Ascending aorta (tissue), 2 donors: ENCODE results near the gene FPR3. TPM values are rescaled to one million over a fixed set of nuclear protein-coding genes. Genes with fewer than 3 reads are reported as not detected.
"Not testable (repeated sequence)": the region's sequence is repeated elsewhere in the genome, so short reads cannot be mapped to it uniquely, and the experiment has no call there.

Experiments
- DNase-seq, 2 donors: peaks; one replicate each; pipeline ENCODE4 v3.0.0-alpha.2; 2019; ENCODE audit warnings: low spot score in 2 of 2
- H3K27ac ChIP-seq, 2 donors: fragments of 200-600 bp; sonication (generic); one replicate each; pipeline ENCODE4 v1.5.1; 2016 to 2017; ENCODE audit warnings: mild to moderate bottlenecking in 1 of 2
- H3K27me3 ChIP-seq: fragments of 200-600 bp; sonication (generic); one replicate; pipeline ENCODE4 v1.5.1; 2017
- H3K36me3 ChIP-seq, 2 donors: fragments of 200-600 bp; sonication (generic); one replicate each; pipeline ENCODE4 v1.5.1; 2016
- H3K4me1 ChIP-seq, 2 donors: fragments of 200-600 bp; sonication (generic); one replicate each; pipeline ENCODE4 v1.5.1; 2016 to 2017; ENCODE audit warnings: mild to moderate bottlenecking in 1 of 2
- H3K4me3 ChIP-seq, 2 donors: fragments of 200-600 bp; sonication (generic); one replicate each; pipeline ENCODE4 v1.5.1; 2016 to 2017; ENCODE audit warnings: mild to moderate bottlenecking in 1 of 2
- H3K9me3 ChIP-seq, 2 donors: fragments of 200-600 bp; sonication (generic); one replicate each; pipeline ENCODE4 v1.5.1; 2016
- intact Hi-C: fragments of 100-400 bp; cut with DNase I; formaldehyde crosslinking; loops from one replicate; pipeline ENCODE4 v1.15.1; 2023
- total RNA-seq: library from RNA; depleted of rRNA; stranded (reverse); fragments of >200 nt; gene quantifications from one replicate; pipeline ENCODE4 v1.1.0, GENCODE V29; 2016
- TF ChIP-seq, protein P1 (sequence below), 3 experiments: fragments of 200-600 bp in 2 of 3; fragments of 450-650 bp in 1 of 3; sonication (generic) in 2 of 3; IDR thresholded peaks; one replicate each; pipeline ENCODE4 v1.5.1; 2016 to 2019; ENCODE audit warnings: antibody characterized with exemption in 3 of 3, mild to moderate bottlenecking in 1 of 3, moderate library complexity in 1 of 3

Gene FPR3
- total RNA-seq, 1 donor from 2014 or later, result 16.0 TPM

DNA sequence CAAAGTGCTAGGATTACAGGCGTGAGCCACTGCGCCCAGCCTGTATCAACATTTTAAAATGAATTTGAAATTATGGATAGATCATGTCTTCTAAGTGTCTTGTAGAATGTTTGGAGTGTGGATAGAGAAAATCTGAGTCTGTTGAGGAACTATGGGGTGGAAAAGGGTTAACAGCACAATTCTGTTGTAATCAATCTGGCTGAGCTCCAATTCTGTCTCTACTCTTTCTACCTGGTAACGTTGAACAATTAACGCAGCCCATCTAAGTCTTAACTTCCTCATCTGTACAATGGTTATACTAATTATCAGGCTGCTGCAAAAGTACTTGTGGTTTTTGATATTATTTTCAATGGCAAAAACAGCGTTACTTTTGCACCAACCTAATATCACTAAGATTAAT, 29.9 kb upstream of the FPR3 start:
- DNase-seq, result no peak
- Histone ChIP-seq H3K27ac (no peak overlapping the region), H3K4me3 (no peak overlapping the region), H3K4me1 (no peaks in the 10 kb centered on the region), H3K36me3 (no peaks in the 10 kb centered on the region), H3K9me3 (no peaks in the 10 kb centered on the region), H3K27me3 (no peaks in the 10 kb centered on the region)
- TF ChIP-seq, protein P1, sequence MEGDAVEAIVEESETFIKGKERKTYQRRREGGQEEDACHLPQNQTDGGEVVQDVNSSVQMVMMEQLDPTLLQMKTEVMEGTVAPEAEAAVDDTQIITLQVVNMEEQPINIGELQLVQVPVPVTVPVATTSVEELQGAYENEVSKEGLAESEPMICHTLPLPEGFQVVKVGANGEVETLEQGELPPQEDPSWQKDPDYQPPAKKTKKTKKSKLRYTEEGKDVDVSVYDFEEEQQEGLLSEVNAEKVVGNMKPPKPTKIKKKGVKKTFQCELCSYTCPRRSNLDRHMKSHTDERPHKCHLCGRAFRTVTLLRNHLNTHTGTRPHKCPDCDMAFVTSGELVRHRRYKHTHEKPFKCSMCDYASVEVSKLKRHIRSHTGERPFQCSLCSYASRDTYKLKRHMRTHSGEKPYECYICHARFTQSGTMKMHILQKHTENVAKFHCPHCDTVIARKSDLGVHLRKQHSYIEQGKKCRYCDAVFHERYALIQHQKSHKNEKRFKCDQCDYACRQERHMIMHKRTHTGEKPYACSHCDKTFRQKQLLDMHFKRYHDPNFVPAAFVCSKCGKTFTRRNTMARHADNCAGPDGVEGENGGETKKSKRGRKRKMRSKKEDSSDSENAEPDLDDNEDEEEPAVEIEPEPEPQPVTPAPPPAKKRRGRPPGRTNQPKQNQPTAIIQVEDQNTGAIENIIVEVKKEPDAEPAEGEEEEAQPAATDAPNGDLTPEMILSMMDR (IDR thresholded peaks at IDR 0.05), result no peak
- intact Hi-C loops, result no loop called here

DNA sequence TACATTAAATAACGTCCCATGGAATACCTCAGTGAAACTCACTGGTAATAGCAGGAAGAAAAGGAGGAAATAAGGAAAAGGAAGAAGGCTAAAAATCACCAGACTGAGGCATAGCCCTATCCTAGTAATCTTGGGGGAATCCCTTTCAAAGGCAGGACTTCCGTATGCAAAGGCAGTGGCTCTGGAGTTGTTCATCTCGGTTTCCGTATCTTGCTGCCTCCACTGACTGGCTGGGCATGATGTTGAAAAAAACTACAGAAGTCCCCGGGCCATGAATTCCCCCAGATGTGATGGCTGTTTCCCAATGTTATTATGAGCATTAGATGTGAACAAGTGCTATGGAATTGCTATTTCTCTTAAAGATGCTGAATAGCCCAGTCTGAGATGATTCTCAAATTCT, 28.5 kb upstream of the FPR3 start:
- Histone ChIP-seq H3K4me1 (no peaks in the 10 kb centered on the region), H3K27me3 (no peaks in the 10 kb centered on the region), H3K36me3 (no peaks in the 10 kb centered on the region), H3K9me3 (no peaks in the 10 kb centered on the region), H3K27ac (no peak overlapping the region), H3K4me3 (no peak overlapping the region)
- intact Hi-C loops, result no loop called here
- TF ChIP-seq, protein P1 (IDR thresholded peaks at IDR 0.05), result no peak
- DNase-seq, result no peak

DNA sequence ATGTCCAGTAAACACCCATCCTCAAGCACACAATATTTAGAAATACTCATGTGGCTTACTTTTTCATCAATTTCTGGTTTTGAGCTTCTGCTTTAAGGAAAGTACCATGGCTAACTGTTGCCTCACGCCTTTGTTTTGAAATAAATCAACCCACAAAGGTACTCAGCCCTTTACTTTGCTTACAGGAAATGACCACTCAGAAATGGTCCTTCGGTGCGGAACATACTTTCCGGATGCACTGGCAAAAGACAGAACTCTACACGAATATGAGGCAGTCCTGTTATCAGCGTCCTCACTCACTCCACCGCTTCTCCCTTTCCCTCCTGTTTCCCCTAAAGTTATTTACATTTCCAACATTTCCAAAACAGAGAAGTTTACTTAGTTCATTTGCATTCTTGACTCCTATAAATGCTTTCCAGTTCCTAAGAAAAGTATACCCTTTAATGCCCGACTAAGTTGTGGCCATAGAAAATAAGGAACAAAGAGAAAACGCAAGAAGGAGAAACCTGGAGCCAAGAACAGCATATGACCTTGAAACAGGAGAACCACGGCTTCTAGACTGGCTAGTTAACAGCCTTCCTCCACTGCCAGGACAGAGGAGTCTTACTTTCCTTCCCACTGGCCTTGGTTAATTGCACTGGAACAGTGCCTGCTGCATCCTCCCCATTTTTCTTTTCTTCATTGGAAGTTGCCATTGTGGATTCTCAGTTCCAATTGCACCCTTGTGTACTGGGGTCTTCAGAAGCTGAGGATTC, 23.4 kb upstream of the FPR3 start:
- TF ChIP-seq, protein P1 (IDR thresholded peaks at IDR 0.05), result no peak
- H3K4me3 ChIP-seq, result no peak overlapping the region
- intact Hi-C loops, result loop anchor here (10.0 kb wide), 1 partner anchor 297 kb away; the partner anchor contains the start of gene CEACAM18
- H3K27me3 ChIP-seq, result no peaks in the 10 kb centered on the region
- no peak overlapping the region for H3K27ac ChIP-seq
- H3K4me1 ChIP-seq, result no peaks in the 10 kb centered on the region
- no peaks in the 10 kb centered on the region for H3K36me3 ChIP-seq
- H3K9me3 ChIP-seq, result no peaks in the 10 kb centered on the region
- DNase-seq, result no peak

DNA sequence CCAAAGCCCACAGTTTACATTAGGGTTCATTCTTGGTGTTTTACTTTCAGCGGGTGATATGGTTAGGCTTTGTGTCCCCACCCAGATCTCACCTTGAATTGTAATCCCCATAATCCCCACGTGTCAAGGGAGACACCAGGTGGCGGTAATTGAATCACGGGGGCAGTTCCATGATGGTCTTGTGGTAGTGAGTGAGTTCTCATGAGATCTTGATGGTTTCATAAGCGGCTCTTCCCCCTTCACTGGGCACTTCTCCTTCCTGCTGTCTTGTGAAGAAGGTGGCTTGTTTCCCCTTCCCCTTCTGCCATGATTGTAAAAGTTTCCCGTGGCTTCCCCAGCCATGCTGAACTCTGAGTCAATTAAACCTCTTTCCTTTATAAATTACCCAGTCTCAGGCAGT, 22.0 kb upstream of the FPR3 start:
- H3K27ac ChIP-seq, result no peak overlapping the region
- intact Hi-C loops, result loop anchor here (10.0 kb wide), 1 partner anchor 298 kb away; the partner anchor contains the start of gene CEACAM18
- no peak overlapping the region for H3K4me3 ChIP-seq

DNA sequence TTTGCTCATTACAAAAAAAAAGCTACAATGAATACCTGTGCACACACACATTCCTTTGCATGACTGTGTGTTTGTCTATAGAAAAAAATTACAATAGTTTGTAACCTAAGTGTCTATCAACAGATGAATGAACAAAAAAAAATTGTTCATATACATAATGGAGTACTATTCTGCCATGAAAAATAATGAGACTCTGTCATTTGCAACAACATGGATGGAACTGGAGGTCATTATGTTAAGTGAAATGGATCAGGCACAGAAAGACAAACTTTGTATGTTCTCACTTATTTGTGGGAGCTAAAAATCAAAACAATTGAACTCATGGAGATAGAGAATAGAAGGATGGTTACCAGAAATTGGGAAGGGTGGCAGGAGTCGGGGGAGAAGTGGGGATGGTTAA, 18.4 kb upstream of the FPR3 start:
- not testable (repeated sequence) for H3K27ac ChIP-seq, H3K27me3 ChIP-seq, H3K4me1 ChIP-seq, H3K9me3 ChIP-seq, H3K36me3 ChIP-seq, H3K4me3 ChIP-seq, DNase-seq
- intact Hi-C loops, result loop anchor here (2.0 to 10.0 kb wide), 2 partner anchors 302 to 438 kb away; partner anchors contain the start of gene CEACAM18

More for the DNA sequence above, 22.0 kb upstream of the FPR3 start:
- TF ChIP-seq, protein P1 (IDR thresholded peaks at IDR 0.05), result no peak
- Histone ChIP-seq H3K9me3 (no peaks in the 10 kb centered on the region), H3K4me1 (no peaks in the 10 kb centered on the region), H3K27me3 (no peaks in the 10 kb centered on the region), H3K36me3 (no peaks in the 10 kb centered on the region)
- no peak for DNase-seq

DNA sequence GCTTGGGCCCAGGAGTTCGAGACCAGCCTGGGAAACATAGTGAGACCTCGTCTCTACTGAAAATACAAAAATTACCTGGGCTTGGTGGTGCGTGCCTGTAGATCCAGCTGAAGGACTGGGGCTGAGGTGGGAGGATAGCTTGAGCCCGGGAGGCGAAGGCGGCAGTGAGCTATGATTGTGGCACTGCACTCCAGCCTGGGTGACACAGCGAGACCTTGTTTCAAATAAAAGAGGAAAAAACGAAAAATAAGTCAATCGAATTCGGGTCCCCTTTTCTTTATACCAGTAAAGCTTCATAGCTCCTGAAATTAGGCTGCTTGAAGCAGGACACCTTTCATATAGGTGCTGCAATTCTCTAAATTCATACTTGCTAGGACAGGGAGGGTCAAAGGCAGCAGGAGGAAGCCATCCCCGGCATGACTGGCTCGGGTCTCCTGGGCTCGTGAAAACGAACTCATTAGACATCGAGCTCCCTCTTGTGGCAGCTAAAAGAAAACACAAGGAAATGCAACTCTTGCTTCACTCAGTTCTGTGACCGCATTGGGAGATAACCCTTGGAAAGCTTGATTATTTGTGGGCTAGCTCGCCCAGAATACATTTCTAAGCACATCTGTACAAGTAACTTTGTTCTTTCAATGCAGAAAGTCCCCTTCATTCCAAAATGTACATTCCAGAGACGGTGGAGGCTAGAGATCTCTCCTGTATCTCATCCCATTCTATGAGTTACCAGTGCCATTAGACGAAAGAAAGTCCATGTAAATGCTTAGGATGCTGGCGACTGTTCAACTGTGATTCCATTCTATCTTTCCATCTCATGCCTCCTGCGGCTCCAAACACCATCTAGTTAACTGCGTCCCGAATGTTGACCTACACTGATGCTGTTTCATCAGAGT, 17.1 kb upstream of the FPR3 start:
- DNase-seq, result peak in 1 of 2 donors; percentile 76
- H3K4me3 ChIP-seq, result no peak overlapping the region
- TF ChIP-seq, protein P1 (IDR thresholded peaks at IDR 0.05), result peak; percentile 56 to 75 (median 65)
- H3K27ac ChIP-seq, result no peak overlapping the region
- intact Hi-C loops, result loop anchor here (2.0 to 10.0 kb wide), 2 partner anchors 303 to 439 kb away; partner anchors contain the start of gene CEACAM18
- H3K27me3 ChIP-seq, result no peaks in the 10 kb centered on the region
- no peaks in the 10 kb centered on the region for H3K4me1 ChIP-seq
- H3K36me3 ChIP-seq, result no peaks in the 10 kb centered on the region
- no peaks in the 10 kb centered on the region for H3K9me3 ChIP-seq
